Measurements from ENCODE around the gene TNS1.

DNA sequence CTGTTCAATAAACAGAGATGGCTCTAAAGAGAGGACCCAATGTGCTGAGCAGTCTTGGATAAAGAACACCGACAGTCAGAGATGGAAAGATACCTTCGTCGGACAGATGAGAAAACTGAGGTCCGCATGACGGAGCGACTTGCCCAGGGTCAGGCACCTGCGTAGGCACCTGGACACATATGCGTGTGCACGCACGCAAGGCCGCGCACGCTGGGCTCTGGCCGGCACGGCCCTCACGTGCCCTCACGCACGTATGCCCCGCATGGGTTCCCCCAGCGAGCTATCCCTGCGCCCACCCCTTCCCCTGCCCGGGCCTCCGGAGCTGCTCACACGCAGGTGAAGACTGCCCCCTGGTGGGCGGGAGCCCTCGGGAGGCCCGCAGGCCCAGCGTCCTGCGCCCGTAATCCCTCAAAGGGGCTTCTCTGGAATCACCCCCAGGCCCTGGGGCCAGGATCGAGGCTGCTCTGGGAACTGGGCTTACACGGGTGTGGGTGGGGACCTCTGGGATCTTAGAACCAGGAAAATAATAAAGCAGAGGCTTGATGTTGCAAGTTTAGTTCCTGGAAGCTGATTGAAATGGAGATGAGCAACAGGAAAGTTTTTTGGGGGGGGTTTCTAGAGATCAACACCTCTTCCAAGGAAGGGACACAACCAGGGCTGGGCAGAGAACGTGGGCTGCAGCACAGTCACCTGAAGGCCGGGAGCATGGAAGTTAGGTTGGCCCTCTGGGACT lies 246.3 kb downstream of the TNS1 start:
- TF ChIP-seq EZH2 (IDR thresholded peaks at IDR 0.05; ENCODE audit: insufficient read depth, poor library complexity, severe bottlenecking): no peak
- TF ChIP-seq EZH2phosphoT487 (IDR thresholded peaks at IDR 0.05; ENCODE audit: insufficient read depth, low read depth): no peak

All from GM23248 (cell line).